Mononuclear cell (primary cell): ENCODE data around the gene MRPS33. TPM values are rescaled to one million over a fixed set of nuclear protein-coding genes. Genes with fewer than 3 reads are reported as not detected.
"Not testable (repeated sequence)": the region's sequence is repeated elsewhere in the genome, so short reads cannot be mapped to it uniquely, and the experiment has no call there.

ENCODE experiments used
- H3K27me3 ChIP-seq: 2 replicates; pipeline ENCODE4 v1.6.0; 2011; ENCODE audit warnings: low read length, control low read depth; ENCODE audit not compliant: insufficient read depth
- H3K4me1 ChIP-seq: 2 replicates; pipeline ENCODE4 v1.5.1; 2011; ENCODE audit warnings: mild to moderate bottlenecking, low read length, control low read depth; ENCODE audit not compliant: insufficient read depth
- H3K4me3 ChIP-seq: 2 replicates; pipeline ENCODE4 v1.5.1; 2011; ENCODE audit warnings: mild to moderate bottlenecking, low read length, moderate library complexity
- H3K9me3 ChIP-seq: 2 replicates; pipeline ENCODE4 v1.5.1; 2011; ENCODE audit warnings: low read depth, mild to moderate bottlenecking, control low read depth, low read length
- total RNA-seq: library from RNA; depleted of rRNA; stranded (reverse); fragments of >200 nt; gene quantifications from one replicate; pipeline ENCODE4 v1.2.3, GENCODE V29; 2012

The MRPS33 gene
- total RNA-seq, 1 donor: 11.9 TPM

DNA sequence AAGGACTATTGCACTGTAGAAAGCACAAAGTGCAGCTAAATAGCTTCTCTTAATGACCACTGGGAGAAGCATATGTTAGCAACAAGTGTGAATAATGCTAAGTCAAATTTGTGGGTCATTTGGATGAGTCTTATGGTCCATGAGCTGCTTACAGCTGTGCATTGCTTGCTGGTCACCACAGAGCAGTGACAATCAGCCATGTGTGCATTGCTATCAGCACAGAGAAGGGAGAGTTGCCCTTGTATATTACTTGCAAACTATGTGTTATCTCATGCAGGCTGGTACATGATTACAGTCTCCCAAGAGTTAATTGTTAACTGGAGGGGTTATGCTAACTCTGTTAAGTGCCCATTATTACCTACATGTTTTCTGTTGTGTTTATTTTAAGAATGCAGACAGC, 25.7 kb downstream of the MRPS33 start:
- H3K9me3 ChIP-seq: peaks cover 4% of the 10 kb centered on the region
- H3K4me1 ChIP-seq: no peaks in the 10 kb centered on the region
- H3K27me3 ChIP-seq: no peaks in the 10 kb centered on the region
- no peak overlapping the region for H3K4me3 ChIP-seq

DNA sequence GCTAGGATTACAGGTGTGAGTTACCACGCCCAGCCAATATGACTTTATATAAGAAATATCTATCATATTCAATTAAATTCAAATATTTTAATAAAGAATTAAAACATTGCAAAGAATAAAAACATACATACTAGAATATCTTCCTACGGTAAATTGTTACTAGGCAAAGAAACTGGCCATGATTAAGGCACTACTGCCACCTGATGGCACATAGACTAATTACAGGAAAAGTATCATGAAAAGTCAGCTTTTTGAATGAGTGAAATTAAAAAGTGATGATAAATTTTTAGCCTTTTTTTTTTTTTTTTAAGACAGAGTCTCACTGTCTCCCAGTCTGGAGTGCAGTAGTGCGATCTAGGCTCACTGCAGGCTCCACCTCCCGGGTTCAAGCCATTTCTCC, 30.9 kb downstream of the MRPS33 start:
- no peaks in the 10 kb centered on the region for H3K4me1 ChIP-seq
- peaks cover 6% of the 10 kb centered on the region for H3K9me3 ChIP-seq
- no peaks in the 10 kb centered on the region for H3K27me3 ChIP-seq
- no peak overlapping the region for H3K4me3 ChIP-seq

DNA sequence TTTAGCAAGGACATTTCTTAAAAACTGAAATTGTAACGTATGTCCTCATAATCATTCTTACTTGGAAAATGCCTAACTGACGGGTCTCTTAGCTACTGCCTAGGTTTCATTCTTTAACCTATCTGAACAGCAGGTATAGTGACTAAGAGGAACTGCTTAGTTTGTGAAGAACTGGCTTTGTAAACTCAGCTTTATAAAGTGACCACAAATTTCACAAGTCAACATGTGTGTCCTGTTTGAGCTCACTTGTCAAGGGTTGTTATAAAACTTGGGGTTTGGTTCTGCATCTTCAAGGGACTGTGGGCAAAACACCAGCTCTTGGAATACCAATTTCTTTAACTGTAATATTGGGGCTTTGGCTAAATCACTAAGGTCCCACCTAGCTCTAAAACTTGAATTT, 32.2 kb downstream of the MRPS33 start:
- Histone ChIP-seq H3K9me3 (peaks cover 6% of the 10 kb centered on the region), H3K27me3 (no peaks in the 10 kb centered on the region), H3K4me3 (no peak overlapping the region), H3K4me1 (no peaks in the 10 kb centered on the region)

DNA sequence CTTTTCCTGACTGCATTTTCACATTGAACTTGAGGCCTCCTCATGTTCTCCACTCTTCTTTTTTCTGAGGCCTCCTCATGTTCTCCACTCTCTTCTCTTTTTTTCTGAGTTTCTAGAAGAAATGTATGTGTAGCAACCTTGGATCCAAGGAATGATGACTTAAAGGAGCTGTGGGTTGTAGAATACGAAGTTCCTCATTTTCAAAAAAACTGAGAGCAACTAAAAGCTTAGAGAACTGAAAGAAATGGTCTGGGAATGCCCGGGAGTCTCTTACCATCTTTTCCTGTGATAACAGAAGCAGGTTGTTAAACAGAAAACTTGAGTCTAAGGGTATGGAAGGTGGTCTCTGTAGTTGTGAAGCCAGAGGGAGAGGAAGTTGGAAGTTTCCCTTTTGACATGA, 32.8 kb downstream of the MRPS33 start:
- Histone ChIP-seq H3K27me3 (no peaks in the 10 kb centered on the region), H3K9me3 (peaks cover 6% of the 10 kb centered on the region), H3K4me3 (no peak overlapping the region), H3K4me1 (no peaks in the 10 kb centered on the region)

DNA sequence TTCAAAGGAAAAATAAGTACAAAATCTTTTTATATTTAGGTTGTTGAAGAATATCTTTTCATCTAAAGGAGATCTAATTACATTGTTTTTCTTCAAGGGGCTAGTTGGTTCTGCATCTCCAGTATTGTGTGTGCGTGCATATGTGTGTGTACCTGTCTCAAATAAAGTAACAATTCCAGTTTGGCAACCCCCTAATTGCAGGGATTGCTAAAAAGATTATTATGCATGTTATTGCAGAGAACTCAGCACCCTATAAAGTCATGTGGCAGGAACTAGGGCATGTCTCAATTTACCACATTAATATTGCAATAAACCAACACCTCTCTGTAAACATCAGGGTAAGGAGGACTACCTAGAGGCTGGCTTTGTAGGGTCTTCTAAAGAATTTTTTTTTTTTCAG, 37.0 kb downstream of the MRPS33 start:
- Histone ChIP-seq H3K27me3 (no peaks in the 10 kb centered on the region), H3K9me3 (no peaks in the 10 kb centered on the region), H3K4me3 (no peak overlapping the region), H3K4me1 (no peaks in the 10 kb centered on the region)

DNA sequence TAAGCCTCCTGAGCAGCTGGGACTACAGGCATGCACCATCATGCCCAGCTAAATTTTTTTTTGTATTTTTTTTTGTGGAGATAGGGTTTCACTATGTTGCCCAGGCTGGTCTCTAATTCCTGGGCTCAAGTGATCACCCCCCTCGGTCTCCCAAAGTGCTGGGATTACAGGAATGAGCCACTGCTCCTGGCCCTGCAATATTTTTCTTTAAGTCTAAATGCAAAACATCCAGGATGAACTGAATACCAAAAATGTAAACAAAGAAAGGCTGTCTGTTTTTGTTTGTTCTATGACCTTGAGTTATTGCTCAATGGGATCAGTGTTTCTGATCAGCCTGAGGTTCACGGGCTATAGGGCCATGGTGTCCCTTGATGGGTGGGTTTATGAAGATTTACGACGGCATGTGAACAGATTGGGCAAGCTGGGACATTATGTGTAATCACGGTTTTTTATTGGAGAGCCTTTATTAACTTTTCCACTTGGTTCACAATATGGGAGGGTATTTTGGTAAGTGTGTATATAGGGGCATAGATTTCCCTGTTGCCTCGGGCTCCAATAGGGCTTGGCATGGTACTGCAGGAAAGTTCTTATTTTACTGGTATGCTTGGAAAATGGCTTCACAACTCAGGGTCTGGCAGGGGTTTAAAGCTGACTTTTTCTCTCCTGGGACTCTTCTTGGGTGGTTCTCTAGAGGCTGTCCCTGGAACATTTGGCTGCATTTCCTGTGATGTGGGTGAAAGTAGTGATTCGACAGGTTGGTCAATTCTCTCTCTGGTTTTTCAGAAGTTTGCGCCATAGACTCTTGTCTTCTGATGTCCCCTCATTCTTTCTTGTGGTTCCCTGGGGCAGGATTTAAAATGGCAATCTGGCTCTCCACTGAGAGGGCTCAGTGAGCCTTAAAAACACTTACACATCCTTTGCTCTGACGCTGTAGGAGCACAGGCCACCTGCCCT, 41.6 kb downstream of the MRPS33 start:
- H3K4me3 ChIP-seq: no peak overlapping the region
- H3K9me3 ChIP-seq: no peaks in the 10 kb centered on the region
- no peaks in the 10 kb centered on the region for H3K27me3 ChIP-seq
- H3K4me1 ChIP-seq: no peaks in the 10 kb centered on the region

DNA sequence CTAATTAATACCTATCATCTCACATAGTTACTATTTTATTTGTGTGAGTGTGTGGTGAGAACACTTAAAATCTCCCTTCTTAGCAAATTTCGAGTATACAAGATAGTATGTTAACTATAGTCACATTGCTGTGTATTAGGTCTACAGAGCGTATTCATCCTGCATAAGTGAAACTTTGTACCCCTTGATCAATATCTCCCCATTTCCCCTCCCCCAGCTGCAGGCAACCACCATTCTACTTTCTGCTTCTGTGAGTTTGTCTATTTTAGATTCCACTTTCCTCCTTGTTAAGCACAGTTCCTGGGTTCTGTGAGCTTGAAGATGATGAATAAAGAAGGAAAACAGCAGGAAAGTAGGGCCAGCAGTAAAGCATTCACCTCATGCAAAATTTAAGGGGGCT, 42.4 kb downstream of the MRPS33 start:
- Histone ChIP-seq H3K27me3 (no peaks in the 10 kb centered on the region), H3K4me3 (no peak overlapping the region), H3K9me3 (no peaks in the 10 kb centered on the region), H3K4me1 (no peaks in the 10 kb centered on the region)

DNA sequence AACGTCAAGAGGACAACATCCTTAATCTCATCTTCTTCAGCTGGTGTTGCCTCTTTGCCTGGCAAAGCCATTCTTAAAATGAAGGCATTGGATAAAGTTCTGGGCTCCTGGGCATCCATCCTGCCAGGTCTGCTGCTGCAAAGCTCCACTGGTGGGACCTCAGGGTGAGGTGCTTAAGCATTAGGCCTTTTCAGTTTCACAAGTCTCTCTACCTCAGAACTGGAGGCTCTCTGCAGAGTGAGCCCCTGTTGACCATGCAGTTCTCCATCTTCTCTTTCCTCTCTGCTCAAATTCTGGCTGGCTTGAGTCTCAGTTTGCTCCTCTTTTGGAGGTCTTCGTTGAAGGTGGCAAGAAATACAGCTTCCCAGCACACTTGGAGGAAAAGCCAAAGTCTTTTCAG, 47.3 kb downstream of the MRPS33 start:
- no peaks in the 10 kb centered on the region for H3K9me3 ChIP-seq

DNA sequence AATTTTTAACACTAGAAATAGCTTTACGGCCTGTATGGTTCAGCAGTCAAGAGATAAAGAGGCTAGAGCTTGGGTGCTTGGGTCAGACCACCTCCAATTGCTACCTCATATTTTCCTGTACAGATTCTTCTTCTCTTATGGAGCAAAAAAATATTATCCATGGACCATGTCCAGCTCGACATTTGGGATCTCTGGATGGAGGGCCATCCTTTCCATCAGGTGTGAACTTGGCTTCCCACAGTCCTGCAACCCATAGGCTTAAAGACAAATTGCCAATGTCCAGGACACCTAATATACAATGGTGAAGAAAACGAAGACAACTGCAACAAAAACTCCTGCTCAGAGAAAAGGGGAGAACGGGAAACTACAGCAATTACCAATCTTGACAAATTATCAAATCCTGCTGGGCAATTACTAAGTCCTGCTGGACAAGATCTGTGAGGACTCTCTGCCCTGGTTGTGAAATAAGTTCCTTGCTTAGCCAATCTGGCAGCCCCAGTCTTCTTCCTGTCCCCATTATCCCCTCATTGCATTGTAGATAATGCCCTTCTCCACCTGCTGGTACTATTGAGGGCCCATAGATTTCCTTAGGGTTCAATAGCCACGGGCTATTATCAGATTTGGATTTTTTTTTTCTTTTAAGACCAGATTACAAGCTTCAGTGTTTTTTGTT, 48.1 kb downstream of the MRPS33 start:
- no peak overlapping the region for H3K4me3 ChIP-seq
- H3K9me3 ChIP-seq: no peaks in the 10 kb centered on the region
- no peaks in the 10 kb centered on the region for H3K4me1 ChIP-seq
- H3K27me3 ChIP-seq: no peaks in the 10 kb centered on the region

More for the DNA sequence above, 47.3 kb downstream of the MRPS33 start:
- no peaks in the 10 kb centered on the region for H3K4me1 ChIP-seq
- H3K4me3 ChIP-seq: no peak overlapping the region
- no peaks in the 10 kb centered on the region for H3K27me3 ChIP-seq

DNA sequence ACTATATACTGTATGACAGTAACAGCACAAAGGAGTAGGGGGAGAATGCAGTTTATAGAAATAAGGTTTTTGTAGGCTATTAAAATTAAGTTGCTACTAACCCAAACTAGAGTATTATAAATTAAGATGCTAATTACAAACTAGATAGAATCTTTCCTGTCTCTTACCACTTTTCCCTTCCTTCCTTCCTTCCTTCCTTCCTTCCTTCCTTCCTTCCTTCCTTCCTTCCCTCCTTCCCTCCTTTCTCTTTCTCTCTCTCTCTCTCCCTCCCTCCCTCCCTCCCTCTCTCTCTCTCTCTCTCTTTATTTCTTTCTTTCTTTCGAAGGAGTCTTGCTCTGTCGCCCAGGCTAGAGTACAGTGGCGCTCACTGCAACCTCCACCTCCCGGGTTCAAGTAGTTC, 53.6 kb downstream of the MRPS33 start:
- Histone ChIP-seq H3K4me1 (no peaks in the 10 kb centered on the region), H3K27me3 (no peaks in the 10 kb centered on the region), H3K9me3 (no peaks in the 10 kb centered on the region), H3K4me3 (no peak overlapping the region)

DNA sequence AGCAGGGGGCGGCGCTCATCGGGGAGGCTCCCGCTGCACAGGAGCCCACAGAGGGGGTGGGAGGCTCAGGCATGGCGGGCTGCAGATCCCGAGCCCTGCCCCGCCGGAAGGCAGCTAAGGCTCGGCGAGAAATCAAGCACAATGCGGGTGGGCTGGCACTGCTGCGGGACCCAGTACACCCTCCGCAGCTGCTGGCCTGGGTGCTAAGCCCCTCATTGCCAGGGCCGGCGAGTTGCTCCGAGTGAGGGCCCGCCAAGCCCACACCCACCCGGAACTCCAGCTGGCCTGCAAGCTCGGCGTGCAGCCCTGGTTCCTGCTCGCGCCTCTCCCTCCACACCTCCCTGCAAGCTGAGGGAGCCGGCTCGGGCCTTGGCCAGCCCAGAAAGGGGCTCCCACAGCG, 57.8 kb downstream of the MRPS33 start:
- not testable (repeated sequence) for H3K9me3 ChIP-seq, H3K4me3 ChIP-seq, H3K4me1 ChIP-seq, H3K27me3 ChIP-seq

Other genes starting within 250 kb of the MRPS33 start
- gene BRAF, start 90.0 kb downstream of the MRPS33 start, total RNA-seq: 106 TPM
- 0.10 TPM for gene TMEM178B, start 59.1 kb upstream of the MRPS33 start, total RNA-seq